Type B pancreatic cell (in vitro differentiated cells): ENCODE results near the gene PTPRQ. TPM values are rescaled to one million over a fixed set of nuclear protein-coding genes. Genes with fewer than 3 reads are reported as not detected.

ENCODE experiments used
- DNase-seq: peaks from one replicate; pipeline ENCODE4 v3.0.0; 2021; ENCODE audit warnings: mixed read lengths; ENCODE audit not compliant: unreplicated experiment; ENCODE audit errors: extremely low spot score
- H3K27ac Mint-ChIP-seq: 2 replicates; pipeline ENCODE4 v1.8.0; 2021; ENCODE audit warnings: mild to moderate bottlenecking, mixed read lengths
- H3K27me3 Mint-ChIP-seq: 2 replicates; pipeline ENCODE4 v1.8.0; 2021; ENCODE audit warnings: mixed read lengths
- H3K36me3 Mint-ChIP-seq: 2 replicates; pipeline ENCODE4 v1.8.0; 2021; ENCODE audit warnings: mixed read lengths
- H3K4me1 Mint-ChIP-seq: one replicate; pipeline ENCODE4 v1.8.0; 2021; ENCODE audit warnings: mixed read lengths; ENCODE audit not compliant: unreplicated experiment
- H3K4me3 Mint-ChIP-seq: 2 replicates; pipeline ENCODE4 v1.8.0; 2021; ENCODE audit warnings: mild to moderate bottlenecking, mixed read lengths
- H3K9me3 Mint-ChIP-seq: 2 replicates; pipeline ENCODE4 v1.8.0; 2021; ENCODE audit warnings: mixed read lengths
- total RNA-seq: library from RNA; stranded (reverse); gene quantifications from 2 replicates; pipeline ENCODE4 v1.2.1, GENCODE V29; 2021; ENCODE audit warnings: low replicate concordance
- TF ChIP-seq, protein P1 (sequence below): fragments of 200-600 bp; sonication (generic); conservative IDR thresholded peaks from 2 replicates; pipeline ENCODE4 v1.5.0; 2021; ENCODE audit warnings: antibody characterized with exemption, mild to moderate bottlenecking

PTPRQ gene
- total RNA-seq, 1 donor from 2014 or later = 1.3 TPM

DNA sequence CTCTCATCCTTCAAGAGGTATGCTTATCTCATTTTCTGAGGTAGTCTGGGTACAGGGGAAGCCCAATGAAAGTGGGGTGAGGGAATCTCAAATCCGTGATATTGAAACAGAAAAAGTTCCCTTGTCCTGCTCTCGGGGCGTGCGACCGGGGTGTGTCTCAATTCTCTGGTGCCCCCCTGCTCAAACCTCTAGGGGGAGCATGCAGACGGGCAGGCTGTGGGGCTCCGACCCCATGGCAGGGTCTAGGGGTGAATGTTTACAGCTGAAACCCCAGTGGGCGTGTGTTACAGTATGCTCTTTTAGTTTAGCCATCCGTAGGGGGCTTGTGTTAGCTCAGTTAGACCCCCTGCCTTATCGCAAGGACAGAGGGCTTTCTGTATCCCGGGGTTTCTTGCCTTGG, 68.7 kb downstream of the PTPRQ start:
- Mint-ChIP-seq H3K4me1 (no peaks in the 10 kb centered on the region), H3K4me3 (no peak overlapping the region), H3K36me3 (no peaks in the 10 kb centered on the region), H3K9me3 (peaks cover 9% of the 10 kb centered on the region), H3K27ac (no peak overlapping the region), H3K27me3 (no peaks in the 10 kb centered on the region)
- DNase-seq = no peak
- TF ChIP-seq, protein P1, sequence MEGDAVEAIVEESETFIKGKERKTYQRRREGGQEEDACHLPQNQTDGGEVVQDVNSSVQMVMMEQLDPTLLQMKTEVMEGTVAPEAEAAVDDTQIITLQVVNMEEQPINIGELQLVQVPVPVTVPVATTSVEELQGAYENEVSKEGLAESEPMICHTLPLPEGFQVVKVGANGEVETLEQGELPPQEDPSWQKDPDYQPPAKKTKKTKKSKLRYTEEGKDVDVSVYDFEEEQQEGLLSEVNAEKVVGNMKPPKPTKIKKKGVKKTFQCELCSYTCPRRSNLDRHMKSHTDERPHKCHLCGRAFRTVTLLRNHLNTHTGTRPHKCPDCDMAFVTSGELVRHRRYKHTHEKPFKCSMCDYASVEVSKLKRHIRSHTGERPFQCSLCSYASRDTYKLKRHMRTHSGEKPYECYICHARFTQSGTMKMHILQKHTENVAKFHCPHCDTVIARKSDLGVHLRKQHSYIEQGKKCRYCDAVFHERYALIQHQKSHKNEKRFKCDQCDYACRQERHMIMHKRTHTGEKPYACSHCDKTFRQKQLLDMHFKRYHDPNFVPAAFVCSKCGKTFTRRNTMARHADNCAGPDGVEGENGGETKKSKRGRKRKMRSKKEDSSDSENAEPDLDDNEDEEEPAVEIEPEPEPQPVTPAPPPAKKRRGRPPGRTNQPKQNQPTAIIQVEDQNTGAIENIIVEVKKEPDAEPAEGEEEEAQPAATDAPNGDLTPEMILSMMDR = no peak

DNA sequence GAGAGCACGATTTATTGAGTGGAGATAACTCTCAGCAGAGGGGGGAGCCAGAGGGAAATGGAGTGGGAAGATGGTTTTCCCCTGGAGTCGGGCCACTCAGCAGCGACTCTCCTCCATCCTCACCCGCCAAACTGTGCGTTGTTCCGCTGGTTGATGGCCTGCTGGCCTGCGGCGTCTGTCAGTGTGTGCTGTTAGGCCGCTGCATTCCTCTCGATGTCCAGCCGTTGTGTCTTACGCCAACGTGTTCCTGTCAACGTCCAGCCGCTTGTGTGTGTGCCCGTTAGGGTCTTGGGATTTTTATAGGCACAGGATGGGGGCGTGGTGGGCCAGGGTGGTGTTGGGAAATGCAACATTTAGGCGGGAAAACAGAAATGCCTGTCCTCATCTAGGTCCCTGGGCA, 69.2 kb downstream of the PTPRQ start:
- Mint-ChIP-seq H3K4me3 (no peak overlapping the region), H3K27ac (no peak overlapping the region), H3K4me1 (no peaks in the 10 kb centered on the region), H3K27me3 (no peaks in the 10 kb centered on the region), H3K9me3 (peaks cover 13% of the 10 kb centered on the region), H3K36me3 (no peaks in the 10 kb centered on the region)
- no peak for DNase-seq
- TF ChIP-seq, protein P1 = no peak

DNA sequence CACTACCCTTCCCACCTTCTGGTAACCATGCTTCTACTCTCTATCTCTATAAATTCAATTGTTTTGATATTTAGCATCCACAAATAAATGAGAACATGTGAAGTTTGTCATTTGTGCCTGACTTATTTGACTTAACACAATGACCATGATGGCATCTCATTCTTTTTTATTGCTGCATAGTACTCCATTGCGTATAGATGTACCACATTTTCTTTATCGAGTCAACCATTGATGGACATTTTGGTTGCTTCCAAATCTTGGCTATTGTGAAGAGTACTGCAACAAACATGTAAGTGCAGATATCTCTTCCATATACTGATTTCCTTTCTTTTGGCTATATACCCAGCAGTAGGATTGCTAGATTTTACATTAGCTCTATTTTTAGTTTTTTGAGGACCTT, 73.6 kb downstream of the PTPRQ start:
- H3K27ac Mint-ChIP-seq = no peak overlapping the region
- peaks cover 16% of the 10 kb centered on the region for H3K9me3 Mint-ChIP-seq
- TF ChIP-seq, protein P1 = no peak
- H3K4me3 Mint-ChIP-seq = no peak overlapping the region
- H3K4me1 Mint-ChIP-seq = no peaks in the 10 kb centered on the region
- no peaks in the 10 kb centered on the region for H3K27me3 Mint-ChIP-seq
- H3K36me3 Mint-ChIP-seq = no peaks in the 10 kb centered on the region
- no peak for DNase-seq

DNA sequence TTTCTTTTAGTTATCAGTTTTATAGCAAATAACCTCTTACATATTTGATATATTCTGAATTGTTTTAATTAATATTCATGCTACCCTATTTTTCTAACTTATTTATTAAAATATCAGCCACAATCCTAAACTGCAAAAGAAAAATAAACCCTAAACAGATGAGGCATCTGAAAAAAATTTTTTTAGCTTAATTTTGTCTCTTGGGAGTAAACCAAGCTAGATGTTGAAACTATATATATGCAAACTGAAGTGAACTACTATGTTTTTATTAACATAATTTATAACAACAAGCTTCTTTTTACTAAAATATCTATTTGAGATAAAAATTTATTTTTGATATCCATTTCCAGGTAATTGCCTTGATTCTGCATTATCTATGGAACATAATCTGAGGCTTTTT, 87.6 kb downstream of the PTPRQ start:
- Mint-ChIP-seq H3K36me3 (no peaks in the 10 kb centered on the region), H3K27ac (no peak overlapping the region), H3K27me3 (no peaks in the 10 kb centered on the region), H3K4me3 (no peak overlapping the region), H3K9me3 (no peaks in the 10 kb centered on the region), H3K4me1 (no peaks in the 10 kb centered on the region)
- TF ChIP-seq, protein P1 = no peak
- no peak for DNase-seq

DNA sequence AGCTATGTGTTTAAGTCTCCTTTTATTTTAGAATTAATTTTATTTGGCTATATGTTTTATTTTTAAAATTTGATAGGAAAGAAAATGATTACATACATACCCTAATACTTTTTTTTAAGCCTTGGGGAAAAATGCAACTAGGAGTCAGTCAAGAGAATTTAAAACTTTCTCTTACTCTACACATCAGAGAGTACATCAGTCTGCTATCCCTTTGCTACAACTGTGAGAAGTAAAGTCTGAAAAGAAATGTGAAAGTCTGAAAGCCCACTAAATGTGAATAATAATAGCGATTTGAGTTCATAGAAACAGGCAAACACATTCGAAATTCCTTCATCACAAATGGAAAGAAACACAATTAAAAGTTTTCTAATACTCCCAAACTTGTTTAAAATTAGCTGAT, 95.0 kb downstream of the PTPRQ start:
- no peak overlapping the region for H3K27ac Mint-ChIP-seq
- H3K4me1 Mint-ChIP-seq = no peaks in the 10 kb centered on the region
- no peaks in the 10 kb centered on the region for H3K36me3 Mint-ChIP-seq
- TF ChIP-seq, protein P1 = no peak
- DNase-seq = no peak
- no peak overlapping the region for H3K4me3 Mint-ChIP-seq
- H3K9me3 Mint-ChIP-seq = no peaks in the 10 kb centered on the region
- no peaks in the 10 kb centered on the region for H3K27me3 Mint-ChIP-seq

DNA sequence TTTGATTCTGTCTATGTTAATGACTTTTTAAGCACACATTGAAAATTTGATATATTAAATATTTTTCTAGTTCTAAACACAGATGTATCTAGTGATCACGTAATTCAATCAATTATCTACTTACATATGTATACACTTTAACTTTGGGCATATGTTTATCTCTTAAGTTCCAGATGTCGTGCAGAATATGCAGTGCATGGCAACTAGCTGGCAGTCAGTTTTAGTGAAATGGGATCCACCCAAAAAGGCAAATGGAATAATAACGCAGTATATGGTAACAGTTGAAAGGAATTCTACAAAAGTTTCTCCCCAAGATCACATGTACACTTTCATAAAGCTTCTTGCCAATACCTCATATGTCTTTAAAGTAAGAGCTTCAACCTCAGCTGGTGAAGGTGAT, 105.3 kb downstream of the PTPRQ start:
- no peaks in the 10 kb centered on the region for H3K27me3 Mint-ChIP-seq
- H3K4me3 Mint-ChIP-seq = no peak overlapping the region
- DNase-seq = no peak
- TF ChIP-seq, protein P1 = no peak
- H3K36me3 Mint-ChIP-seq = no peaks in the 10 kb centered on the region
- no peaks in the 10 kb centered on the region for H3K9me3 Mint-ChIP-seq
- no peaks in the 10 kb centered on the region for H3K4me1 Mint-ChIP-seq
- H3K27ac Mint-ChIP-seq = no peak overlapping the region
